ENCODE data around the gene INF2.

The INF2 gene

DNA sequence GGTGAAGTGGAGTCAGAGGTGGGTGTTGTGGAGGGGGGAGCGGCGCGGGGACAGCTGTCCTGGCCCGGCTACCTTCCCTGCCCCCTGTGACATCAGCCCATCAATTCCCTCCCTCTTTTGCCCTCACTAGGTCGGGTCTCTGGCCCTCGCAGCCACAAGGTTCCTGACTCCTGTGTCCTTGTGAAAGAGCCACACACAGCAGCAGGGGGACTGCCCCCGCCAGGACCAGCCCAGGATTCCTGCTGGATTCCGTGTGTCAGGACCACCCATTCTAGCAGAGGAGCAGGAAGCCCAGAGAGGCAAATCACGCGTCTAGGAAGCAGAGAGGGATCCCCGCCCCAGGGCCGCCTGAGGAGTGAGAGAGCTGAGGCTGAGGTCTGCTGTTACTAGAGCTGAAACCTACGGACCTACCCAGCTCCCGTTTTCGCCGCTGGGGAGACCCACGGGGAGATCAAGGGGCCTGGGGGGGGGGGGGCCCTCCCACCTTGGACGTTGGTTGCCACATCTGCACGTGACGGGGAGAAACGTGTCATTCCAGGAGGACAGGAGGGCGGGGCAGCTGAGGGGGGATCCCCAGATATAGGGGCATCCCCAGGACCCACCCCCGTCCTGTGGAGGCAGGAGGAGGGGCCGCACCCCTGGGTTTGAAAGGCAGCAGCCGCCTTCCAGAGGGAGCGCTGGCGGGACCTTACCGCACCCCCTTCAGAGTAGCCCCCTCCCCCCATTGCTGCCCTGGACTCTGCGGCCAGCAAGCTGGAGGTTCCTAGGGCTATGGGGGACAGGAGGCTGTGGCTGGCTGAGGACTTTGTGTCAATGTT lies 12.5 kb upstream of the INF2 start:
- peak overlapping the region; percentile 60 for H3K27ac Mint-ChIP-seq
- no peaks in the 10 kb centered on the region for H3K36me3 Mint-ChIP-seq
- no peaks in the 10 kb centered on the region for H3K27me3 Mint-ChIP-seq
- DNase-seq (ENCODE audit: low spot score in 2 of 2) (no peak), ATAC-seq (ENCODE audit: low read depth) (peak; percentile 28)
- peak overlapping the region; percentile 71 for H3K4me3 Mint-ChIP-seq
- H3K4me1 Mint-ChIP-seq: peaks cover 24% of the 10 kb centered on the region
- H3K9me3 Mint-ChIP-seq: peaks cover 3% of the 10 kb centered on the region

DNA sequence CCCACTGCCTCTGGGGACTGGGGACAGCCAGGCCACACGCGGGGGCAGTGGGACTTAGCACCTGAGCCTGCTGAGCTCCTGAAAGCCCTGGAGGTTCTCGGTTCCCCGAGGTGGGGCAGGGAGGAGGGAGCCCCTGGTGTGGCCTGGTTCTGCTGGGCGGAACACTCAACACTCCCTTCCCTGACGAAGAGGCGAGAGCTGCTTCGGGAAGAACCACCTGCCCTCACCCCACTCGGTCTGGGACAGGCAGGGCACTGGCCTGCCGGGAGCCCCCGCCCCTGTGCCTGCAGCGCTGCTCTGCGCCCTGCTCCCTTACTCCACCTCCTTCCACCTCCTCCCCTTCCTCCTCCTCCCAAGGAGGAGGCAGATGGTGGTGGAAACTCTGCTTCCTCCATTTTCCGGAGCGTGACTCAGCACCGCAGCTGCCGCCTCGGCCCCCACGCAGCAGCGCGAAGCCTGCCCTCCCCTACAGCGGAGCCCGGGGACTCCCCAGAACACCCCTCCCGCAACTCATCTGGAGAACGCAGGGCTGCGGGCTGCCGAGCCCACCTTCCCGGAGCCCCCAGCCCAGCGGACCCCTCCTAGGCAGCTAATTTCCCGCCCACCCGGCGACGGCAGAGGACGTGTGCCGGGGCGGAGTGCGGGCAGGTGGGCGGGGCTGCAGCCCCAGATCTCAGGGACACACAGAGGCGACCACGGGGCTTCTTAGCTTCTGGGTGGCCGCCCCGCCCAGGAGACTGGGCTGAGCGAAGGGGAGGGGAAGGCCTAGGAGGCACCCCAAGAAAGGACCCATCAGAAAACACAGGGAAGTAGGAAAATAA lies 11.7 kb upstream of the INF2 start:
- ATAC-seq (ENCODE audit: low read depth): peak; percentile 57
- peaks cover 27% of the 10 kb centered on the region for H3K4me1 Mint-ChIP-seq
- H3K4me3 Mint-ChIP-seq: peak overlapping the region; percentile 90
- H3K36me3 Mint-ChIP-seq: no peaks in the 10 kb centered on the region
- H3K27ac Mint-ChIP-seq: peak overlapping the region; percentile 91
- DNase-seq (ENCODE audit: low spot score in 2 of 2): peak; percentile 41 to 64
- peaks cover 3% of the 10 kb centered on the region for H3K9me3 Mint-ChIP-seq
- no peaks in the 10 kb centered on the region for H3K27me3 Mint-ChIP-seq

DNA sequence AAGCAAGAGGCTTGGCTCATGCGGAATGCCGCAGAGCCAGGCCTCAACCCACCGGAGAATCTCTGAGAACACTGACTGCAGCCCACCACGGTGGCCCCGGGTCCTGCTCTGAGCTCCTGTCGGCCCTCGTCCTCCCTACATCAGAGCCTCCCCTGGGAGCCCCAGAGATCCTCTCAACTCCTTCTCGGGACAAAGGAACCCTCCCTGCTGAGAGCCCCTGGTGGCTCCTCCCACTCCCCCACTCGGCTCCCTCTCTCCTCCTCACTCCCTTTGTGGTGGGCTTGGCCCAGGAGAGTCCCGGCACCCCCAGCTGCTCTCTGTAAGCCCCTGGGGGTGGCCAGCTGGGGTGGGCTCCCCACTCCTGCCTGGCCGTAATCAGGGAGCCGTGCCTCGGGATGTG lies 11.1 kb upstream of the INF2 start:
- Mint-ChIP-seq H3K4me3 (peak overlapping the region; percentile 90), H3K27ac (peak overlapping the region; percentile 91), H3K27me3 (no peaks in the 10 kb centered on the region), H3K9me3 (peaks cover 3% of the 10 kb centered on the region), H3K36me3 (no peaks in the 10 kb centered on the region), H3K4me1 (peaks cover 27% of the 10 kb centered on the region)
- ATAC-seq (ENCODE audit: low read depth) (no peak), DNase-seq (ENCODE audit: low spot score in 2 of 2) (no peak)

DNA sequence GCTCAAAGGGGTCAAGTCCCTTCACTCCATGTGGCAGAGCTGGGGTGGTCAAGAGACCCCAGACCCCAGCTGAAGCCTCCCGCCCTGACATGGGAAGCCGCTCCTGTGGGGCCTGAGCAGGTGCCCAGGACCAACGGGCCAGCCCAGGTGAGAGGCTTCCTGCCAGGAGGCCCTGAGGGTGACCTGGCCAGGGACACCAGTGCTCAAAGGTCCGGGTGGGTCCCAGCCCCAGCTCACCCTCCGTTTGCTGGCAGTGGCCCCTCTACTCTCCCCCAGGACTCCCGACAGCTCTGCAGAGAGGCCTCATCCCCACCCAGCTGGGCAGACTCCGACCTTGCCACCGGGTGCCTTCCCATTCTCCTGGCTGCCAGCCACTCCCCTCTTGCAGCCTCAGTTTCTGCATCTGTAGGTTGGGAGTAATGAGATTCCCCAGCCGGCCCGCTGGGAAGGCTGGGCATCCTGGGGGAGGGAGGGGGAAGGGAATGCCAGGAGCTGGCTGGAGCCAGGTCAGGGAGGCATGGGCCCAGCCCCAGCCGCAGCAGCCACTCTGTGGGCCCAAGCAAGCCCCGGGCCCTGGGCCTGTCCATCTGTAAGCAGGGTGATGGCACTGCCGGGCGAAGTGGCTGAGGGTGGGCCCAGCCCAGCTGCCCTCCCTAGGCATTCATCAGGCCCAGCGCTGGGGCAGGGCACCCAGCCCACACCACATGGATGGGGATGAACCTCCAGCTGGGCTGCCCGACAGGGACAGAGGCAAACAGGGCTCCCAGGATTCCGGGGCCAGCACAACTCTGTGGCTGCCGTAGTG lies 10.3 kb upstream of the INF2 start:
- no peak for ATAC-seq (ENCODE audit: low read depth)
- DNase-seq (ENCODE audit: low spot score in 2 of 2): no peak
- Mint-ChIP-seq H3K36me3 (no peaks in the 10 kb centered on the region), H3K27ac (no peak overlapping the region), H3K4me1 (peaks cover 27% of the 10 kb centered on the region), H3K4me3 (peak overlapping the region; percentile 90), H3K9me3 (peaks cover 3% of the 10 kb centered on the region), H3K27me3 (no peaks in the 10 kb centered on the region)

DNA sequence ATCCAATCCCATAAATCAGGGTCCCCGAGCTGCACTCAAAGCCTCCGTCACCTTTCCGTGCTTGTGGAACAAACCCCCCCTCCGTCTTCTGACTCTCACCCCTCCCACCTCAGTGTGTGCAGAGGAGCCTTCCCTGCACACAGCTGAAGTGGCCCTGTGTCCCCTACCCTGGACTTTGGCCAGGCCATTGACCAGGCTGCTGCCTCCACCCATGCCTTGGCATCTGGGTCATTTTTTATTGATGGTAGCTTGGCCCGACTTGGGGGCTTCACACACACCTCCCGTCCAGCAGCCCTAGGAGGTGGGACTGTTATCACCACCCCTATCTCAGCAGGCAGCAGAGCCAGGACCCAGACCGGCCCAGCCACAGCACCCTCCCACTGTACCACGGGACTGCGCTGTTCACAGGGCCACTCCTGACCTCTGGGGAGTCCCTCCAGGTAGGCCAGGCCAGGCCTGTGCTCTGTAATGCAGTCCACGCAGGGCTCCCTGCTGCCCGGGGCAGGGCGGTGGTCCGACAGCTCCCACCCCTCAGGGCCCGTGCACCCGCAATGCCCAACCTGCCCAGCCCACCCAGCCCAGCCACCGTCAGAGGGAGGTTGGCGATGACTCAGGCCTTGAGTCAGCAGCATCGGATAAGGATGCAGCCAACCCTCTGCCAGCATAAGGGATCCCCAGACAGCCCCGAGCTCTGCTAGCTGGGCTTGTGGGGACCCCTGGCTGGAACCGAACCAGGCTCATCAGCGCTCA lies 9.2 kb upstream of the INF2 start:
- peak overlapping the region; percentile 63 for H3K27ac Mint-ChIP-seq
- no peaks in the 10 kb centered on the region for H3K36me3 Mint-ChIP-seq
- DNase-seq (ENCODE audit: low spot score in 2 of 2) (no peak), ATAC-seq (ENCODE audit: low read depth) (no peak)
- H3K9me3 Mint-ChIP-seq: peaks cover 3% of the 10 kb centered on the region
- no peaks in the 10 kb centered on the region for H3K27me3 Mint-ChIP-seq
- peaks cover 35% of the 10 kb centered on the region for H3K4me1 Mint-ChIP-seq
- peak overlapping the region; percentile 34 for H3K4me3 Mint-ChIP-seq

DNA sequence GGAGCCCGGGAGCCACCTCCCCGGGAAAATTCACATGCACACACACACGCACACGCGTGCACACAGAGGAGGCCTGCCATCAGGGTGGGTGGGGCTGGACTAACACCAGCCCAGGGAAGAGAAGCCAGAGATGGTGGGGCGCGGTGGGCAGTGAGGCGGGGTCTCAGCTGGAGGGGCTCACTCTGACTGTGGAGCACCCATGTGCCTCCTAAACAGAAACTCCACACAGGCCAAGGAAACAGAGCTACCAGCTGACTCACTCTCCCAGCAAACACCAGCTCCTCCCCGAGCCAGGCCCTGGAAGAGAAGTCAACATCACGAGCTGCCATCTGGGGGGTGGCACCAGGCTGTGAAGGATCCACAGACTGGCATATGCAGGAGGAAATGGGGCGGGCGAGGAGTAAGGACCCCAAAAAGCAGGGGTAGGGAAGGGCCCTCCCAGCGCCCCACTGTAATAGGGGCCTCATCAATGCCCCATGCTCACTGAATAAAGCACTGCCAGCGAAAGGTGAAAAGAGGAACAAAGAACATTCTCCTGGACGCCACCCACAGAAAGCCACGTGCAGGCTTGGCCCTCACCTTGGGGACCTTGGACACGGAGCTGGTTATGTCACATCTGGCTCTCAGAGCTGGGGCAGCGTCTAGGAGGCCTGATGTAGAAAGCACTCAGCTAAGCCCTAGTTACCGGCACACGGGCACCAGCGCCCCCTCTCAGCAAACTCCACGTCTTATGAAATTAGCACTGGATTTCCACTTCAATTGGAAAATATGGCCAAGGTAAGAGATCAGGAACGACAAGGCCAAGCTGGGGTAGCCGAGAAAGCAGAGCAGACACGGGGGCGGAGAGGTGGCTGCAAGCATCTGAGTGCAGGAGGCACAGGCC lies 8.4 kb upstream of the INF2 start:
- no peaks in the 10 kb centered on the region for H3K9me3 Mint-ChIP-seq
- H3K36me3 Mint-ChIP-seq: no peaks in the 10 kb centered on the region
- ATAC-seq (ENCODE audit: low read depth): peak; percentile 73
- H3K4me3 Mint-ChIP-seq: peak overlapping the region; percentile 71
- peak overlapping the region; percentile 82 for H3K27ac Mint-ChIP-seq
- peak in 1 of 2 donors; percentile 47 for DNase-seq (ENCODE audit: low spot score in 2 of 2)
- H3K27me3 Mint-ChIP-seq: no peaks in the 10 kb centered on the region
- H3K4me1 Mint-ChIP-seq: peaks cover 40% of the 10 kb centered on the region

DNA sequence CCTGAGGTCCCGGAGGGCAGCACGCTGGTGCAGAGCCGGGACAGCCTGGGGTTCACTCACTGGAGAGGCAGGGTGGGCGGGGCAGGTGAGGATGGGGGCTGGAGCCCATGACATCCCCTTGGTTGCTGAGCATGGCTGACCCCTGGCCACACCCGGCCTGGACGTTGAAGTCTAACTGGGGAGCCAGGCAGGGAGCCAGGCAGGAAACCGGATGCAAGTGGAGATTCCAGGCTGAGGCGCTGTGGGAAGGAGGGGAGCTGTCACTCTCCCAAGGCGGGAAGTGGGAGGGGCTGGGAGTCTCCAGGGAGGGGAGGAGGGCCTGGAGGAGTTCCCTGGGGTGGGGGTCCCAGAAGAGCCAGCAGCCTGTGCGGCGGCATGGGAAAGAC lies 7.7 kb upstream of the INF2 start:
- Mint-ChIP-seq H3K36me3 (no peaks in the 10 kb centered on the region), H3K4me1 (peaks cover 44% of the 10 kb centered on the region), H3K27ac (peak overlapping the region; percentile 82), H3K27me3 (no peaks in the 10 kb centered on the region), H3K9me3 (no peaks in the 10 kb centered on the region), H3K4me3 (no peak overlapping the region)
- ATAC-seq (ENCODE audit: low read depth): no peak
- DNase-seq (ENCODE audit: low spot score in 2 of 2): no peak

DNA sequence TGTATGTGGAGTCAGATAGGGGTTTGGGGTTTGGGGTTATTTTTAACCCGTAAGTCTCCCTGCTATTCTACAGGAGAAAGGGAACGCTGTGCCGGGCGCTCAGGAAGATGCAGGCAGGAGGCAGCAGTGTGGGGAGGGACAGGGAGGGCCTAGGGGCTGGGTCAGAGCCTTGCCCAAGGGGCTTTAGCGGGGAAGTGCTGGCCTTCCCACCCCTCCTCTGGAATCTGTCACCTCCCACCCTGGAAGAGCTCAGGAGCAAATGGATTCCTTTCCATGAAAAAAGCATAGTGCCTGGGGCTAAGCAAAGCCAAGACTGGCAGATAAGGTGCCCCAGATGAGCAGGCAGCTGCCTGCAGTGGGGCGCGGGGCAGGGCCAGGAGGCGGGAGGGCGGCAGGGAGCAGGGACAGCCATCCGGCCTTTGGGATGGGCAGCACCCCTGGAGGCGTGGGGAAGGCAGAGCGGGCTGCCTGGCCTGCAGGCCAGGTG lies 7.3 kb upstream of the INF2 start:
- no peaks in the 10 kb centered on the region for H3K36me3 Mint-ChIP-seq
- ATAC-seq (ENCODE audit: low read depth) (no peak), DNase-seq (ENCODE audit: low spot score in 2 of 2) (no peak)
- H3K4me1 Mint-ChIP-seq: peaks cover 47% of the 10 kb centered on the region
- no peak overlapping the region for H3K4me3 Mint-ChIP-seq
- H3K9me3 Mint-ChIP-seq: no peaks in the 10 kb centered on the region
- H3K27ac Mint-ChIP-seq: no peak overlapping the region
- no peaks in the 10 kb centered on the region for H3K27me3 Mint-ChIP-seq

DNA sequence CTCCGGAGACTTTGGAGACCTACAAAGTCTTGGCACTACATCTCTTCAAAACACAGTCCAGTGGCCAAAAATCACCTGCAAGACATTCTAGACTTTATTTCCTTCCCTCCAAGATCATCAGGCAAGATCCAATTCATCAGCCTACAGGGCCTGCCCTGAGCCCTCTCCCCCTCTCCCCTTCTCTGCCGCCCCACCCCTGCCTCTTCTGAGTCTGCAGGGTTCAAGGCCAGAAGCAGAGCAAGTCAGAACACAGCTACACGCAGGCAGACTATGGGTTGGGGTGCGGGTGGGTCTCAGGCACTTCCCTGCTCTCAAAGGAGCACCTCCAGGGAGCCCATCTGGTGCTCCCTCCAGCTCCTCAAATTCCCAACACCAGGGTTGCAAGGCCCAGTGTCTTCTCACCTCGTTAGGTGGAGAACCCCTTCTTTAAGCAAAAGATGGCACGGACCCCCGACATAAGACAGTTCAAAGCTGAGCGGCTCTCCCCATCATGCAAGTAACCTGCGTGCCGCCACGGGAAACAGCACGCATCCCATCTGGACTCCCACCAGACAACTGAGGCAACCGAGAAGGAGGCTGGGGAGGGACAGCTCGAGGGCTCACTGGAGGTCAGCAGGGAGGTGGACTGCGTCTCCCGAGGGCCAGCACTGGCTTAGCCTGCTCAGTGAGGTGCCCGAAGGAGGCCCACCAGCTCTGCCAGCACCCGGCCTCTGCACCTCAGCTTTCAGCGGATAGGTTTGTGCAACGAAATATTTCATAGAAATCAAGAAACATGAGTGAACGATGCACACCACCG lies 5.6 kb upstream of the INF2 start:
- H3K4me1 Mint-ChIP-seq: peaks cover 51% of the 10 kb centered on the region
- ATAC-seq (ENCODE audit: low read depth) (no peak), DNase-seq (ENCODE audit: low spot score in 2 of 2) (no peak)
- H3K36me3 Mint-ChIP-seq: no peaks in the 10 kb centered on the region
- no peak overlapping the region for H3K4me3 Mint-ChIP-seq
- H3K9me3 Mint-ChIP-seq: no peaks in the 10 kb centered on the region
- H3K27me3 Mint-ChIP-seq: no peaks in the 10 kb centered on the region
- H3K27ac Mint-ChIP-seq: no peak overlapping the region

DNA sequence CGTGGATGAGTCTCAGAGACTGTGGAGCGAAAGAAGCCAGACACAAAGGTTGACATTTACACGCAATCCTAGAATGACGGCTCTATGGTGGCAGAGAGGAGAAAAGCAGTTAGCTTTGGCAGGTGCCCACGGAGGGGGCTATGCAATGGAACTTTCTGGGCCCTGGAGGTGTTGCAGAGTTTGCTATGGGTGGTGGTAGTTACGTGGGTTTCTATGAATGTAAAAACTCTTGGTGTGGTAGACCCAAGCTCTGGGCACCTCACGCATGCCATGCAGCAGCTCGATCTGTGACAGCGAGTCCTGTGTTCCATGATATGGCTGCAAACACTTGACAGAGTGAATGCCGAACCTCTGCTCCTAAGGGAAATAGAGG lies 5.0 kb upstream of the INF2 start:
- no peak overlapping the region for H3K4me3 Mint-ChIP-seq
- H3K27ac Mint-ChIP-seq: no peak overlapping the region

DNA sequence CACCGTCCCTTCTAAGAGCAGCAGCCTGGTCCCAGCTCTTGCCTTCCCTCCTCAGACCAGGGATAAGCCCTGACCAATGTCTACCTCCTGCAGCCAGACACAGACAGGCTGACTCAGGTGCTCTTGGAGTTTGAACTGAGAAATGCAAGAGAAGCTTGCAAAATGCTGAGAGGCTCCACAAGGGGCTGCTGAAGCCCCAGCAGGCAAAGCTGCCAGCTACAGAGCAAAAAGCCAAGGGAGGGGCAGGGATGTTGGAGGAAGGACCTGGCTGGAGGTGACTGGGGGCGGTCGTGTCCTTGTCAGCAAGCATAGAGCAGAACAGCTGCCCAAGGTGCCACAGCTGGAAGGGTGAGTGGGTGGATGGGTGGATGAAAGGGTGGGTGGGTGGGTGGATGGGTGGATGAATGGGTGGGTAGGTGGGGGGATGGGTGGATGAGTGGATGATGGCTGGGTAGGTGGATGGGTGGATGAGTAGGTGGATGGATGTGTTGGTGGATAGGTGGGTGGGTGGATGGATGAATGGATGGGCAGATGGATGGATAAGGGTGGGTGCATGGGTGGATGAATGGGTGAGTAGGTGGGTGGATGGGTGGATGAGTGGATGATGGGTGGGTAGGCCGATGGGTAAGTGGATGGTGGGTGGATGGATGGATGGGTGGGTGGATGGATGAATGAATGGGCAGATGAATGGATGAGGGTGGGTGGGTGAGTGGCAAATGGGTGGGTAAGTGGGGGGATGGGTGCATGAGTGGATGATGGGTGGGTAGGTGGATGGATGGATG lies 4.0 kb upstream of the INF2 start:
- ATAC-seq (ENCODE audit: low read depth) (no peak), DNase-seq (ENCODE audit: low spot score in 2 of 2) (no peak)
- Mint-ChIP-seq H3K27ac (no peak overlapping the region), H3K36me3 (no peaks in the 10 kb centered on the region), H3K4me1 (peaks cover 48% of the 10 kb centered on the region), H3K27me3 (no peaks in the 10 kb centered on the region), H3K4me3 (peak overlapping the region; percentile 78), H3K9me3 (no peaks in the 10 kb centered on the region)

More for the DNA sequence above, 5.0 kb upstream of the INF2 start:
- H3K36me3 Mint-ChIP-seq: no peaks in the 10 kb centered on the region
- H3K9me3 Mint-ChIP-seq: no peaks in the 10 kb centered on the region
- DNase-seq (ENCODE audit: low spot score in 2 of 2): no peak
- ATAC-seq (ENCODE audit: low read depth): no peak
- H3K27me3 Mint-ChIP-seq: no peaks in the 10 kb centered on the region
- H3K4me1 Mint-ChIP-seq: peaks cover 51% of the 10 kb centered on the region

Data from memory B cell (primary cell).